Effector memory CD4-positive, alpha-beta T cell (primary cell): Measurements from ENCODE around the gene TBC1D9B.
"Not testable (repeated sequence)": the region's sequence is repeated elsewhere in the genome, so short reads cannot be mapped to it uniquely, and the experiment has no call there.

Experiments used
- DNase-seq, 3 donors: peaks; one replicate each; pipeline ENCODE4 v3.0.0-alpha.2; 2020
- H3K27ac ChIP-seq: 2 replicates; pipeline ENCODE4 v1.7.0; 2013; ENCODE audit warnings: mild to moderate bottlenecking, low read length, moderate library complexity; ENCODE audit not compliant: insufficient read depth, poor library complexity, severe bottlenecking
- H3K27me3 ChIP-seq: replicated peaks from 2 replicates; pipeline ENCODE4 v1.7.0; 2013; ENCODE audit warnings: mild to moderate bottlenecking, low read length; ENCODE audit not compliant: insufficient read depth, control insufficient read depth, poor library complexity, severe bottlenecking
- H3K36me3 ChIP-seq: 2 replicates; pipeline ENCODE4 v1.7.0; 2013; ENCODE audit warnings: mild to moderate bottlenecking, low read length, moderate library complexity; ENCODE audit not compliant: control insufficient read depth, insufficient read depth
- H3K4me1 ChIP-seq: 2 replicates; pipeline ENCODE4 v1.7.0; 2013; ENCODE audit warnings: low read length, mild to moderate bottlenecking; ENCODE audit not compliant: control insufficient read depth, insufficient read depth, poor library complexity, severe bottlenecking
- H3K4me3 ChIP-seq: 2 replicates; pipeline ENCODE4 v1.7.0; 2013; ENCODE audit warnings: low read length, low read depth, mild to moderate bottlenecking; ENCODE audit not compliant: insufficient read depth, poor library complexity, severe bottlenecking
- H3K9me3 ChIP-seq: 2 replicates; pipeline ENCODE4 v1.7.0; 2013; ENCODE audit warnings: mild to moderate bottlenecking, low read length, moderate library complexity; ENCODE audit not compliant: control insufficient read depth

The TBC1D9B gene

GRCh38 chr5:179840321-179840720 lies 67.4 kb downstream of the TBC1D9B start:
- peaks cover 14% of the 10 kb centered on the region for H3K4me1 ChIP-seq
- H3K27ac ChIP-seq: no peak overlapping the region
- DNase-seq: no peak
- H3K9me3 ChIP-seq: no peaks in the 10 kb centered on the region
- H3K27me3 ChIP-seq: no peaks in the 10 kb centered on the region
- no peak overlapping the region for H3K4me3 ChIP-seq
- H3K36me3 ChIP-seq: peaks cover 47% of the 10 kb centered on the region

- Histone ChIP-seq H3K27me3 (no peaks in the 10 kb centered on the region), H3K27ac (no peak overlapping the region), H3K36me3 (peaks cover 47% of the 10 kb centered on the region), H3K4me1 (peaks cover 14% of the 10 kb centered on the region), H3K9me3 (no peaks in the 10 kb centered on the region), H3K4me3 (no peak overlapping the region)
- no peak for DNase-seq
Observed at GRCh38 chr5:179839328-179840256, 68.1 kb downstream of the TBC1D9B start.

- H3K36me3 ChIP-seq: peaks cover 64% of the 10 kb centered on the region
- H3K4me3 ChIP-seq: no peak overlapping the region
- DNase-seq: no peak
- H3K27me3 ChIP-seq: no peaks in the 10 kb centered on the region
- peak overlapping the region; percentile 67 for H3K27ac ChIP-seq
- H3K4me1 ChIP-seq: peaks cover 14% of the 10 kb centered on the region
- no peaks in the 10 kb centered on the region for H3K9me3 ChIP-seq
Observed at GRCh38 chr5:179837076-179838011, 70.4 kb downstream of the TBC1D9B start.

DNA sequence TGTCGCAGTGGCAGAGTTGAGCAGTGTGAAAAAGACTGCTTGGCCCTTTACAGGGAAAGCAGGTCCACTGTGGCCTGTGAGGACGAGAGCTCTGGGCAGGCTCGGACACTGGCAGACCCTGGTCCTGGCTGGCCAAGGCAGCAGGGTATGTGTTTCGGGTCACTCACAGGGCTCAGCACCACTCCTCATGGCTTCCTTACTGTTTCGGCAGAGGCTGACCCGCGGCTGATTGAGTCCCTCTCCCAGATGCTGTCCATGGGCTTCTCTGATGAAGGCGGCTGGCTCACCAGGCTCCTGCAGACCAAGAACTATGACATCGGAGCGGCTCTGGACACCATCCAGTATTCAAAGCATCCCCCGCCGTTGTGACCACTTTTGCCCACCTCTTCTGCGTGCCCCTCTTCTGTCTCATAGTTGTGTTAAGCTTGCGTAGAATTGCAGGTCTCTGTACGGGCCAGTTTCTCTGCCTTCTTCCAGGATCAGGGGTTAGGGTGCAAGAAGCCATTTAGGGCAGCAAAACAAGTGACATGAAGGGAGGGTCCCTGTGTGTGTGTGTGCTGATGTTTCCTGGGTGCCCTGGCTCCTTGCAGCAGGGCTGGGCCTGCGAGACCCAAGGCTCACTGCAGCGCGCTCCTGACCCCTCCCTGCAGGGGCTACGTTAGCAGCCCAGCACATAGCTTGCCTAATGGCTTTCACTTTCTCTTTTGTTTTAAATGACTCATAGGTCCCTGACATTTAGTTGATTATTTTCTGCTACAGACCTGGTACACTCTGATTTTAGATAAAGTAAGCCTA lies 71.3 kb downstream of the TBC1D9B start:
- DNase-seq: peak; percentile 43 to 51 (median 44)
- no peak overlapping the region for H3K4me3 ChIP-seq
- H3K4me1 ChIP-seq: peaks cover 14% of the 10 kb centered on the region
- H3K36me3 ChIP-seq: peaks cover 65% of the 10 kb centered on the region
- peak overlapping the region; percentile 67 for H3K27ac ChIP-seq
- H3K9me3 ChIP-seq: no peaks in the 10 kb centered on the region
- no peaks in the 10 kb centered on the region for H3K27me3 ChIP-seq

- H3K36me3 ChIP-seq: peaks cover 66% of the 10 kb centered on the region
- H3K4me1 ChIP-seq: peaks cover 14% of the 10 kb centered on the region
- not testable (repeated sequence) for H3K27ac ChIP-seq, H3K27me3 ChIP-seq, H3K9me3 ChIP-seq, DNase-seq, H3K4me3 ChIP-seq
Observed at GRCh38 chr5:179834871-179835270, 72.8 kb downstream of the TBC1D9B start.

GRCh38 chr5:179834120-179834519 lies 73.6 kb downstream of the TBC1D9B start:
- Histone ChIP-seq H3K36me3 (peaks cover 66% of the 10 kb centered on the region), H3K4me1 (peaks cover 14% of the 10 kb centered on the region), H3K4me3 (no peak overlapping the region), H3K27me3 (no peaks in the 10 kb centered on the region), H3K27ac (no peak overlapping the region), H3K9me3 (no peaks in the 10 kb centered on the region)
- no peak for DNase-seq

DNA sequence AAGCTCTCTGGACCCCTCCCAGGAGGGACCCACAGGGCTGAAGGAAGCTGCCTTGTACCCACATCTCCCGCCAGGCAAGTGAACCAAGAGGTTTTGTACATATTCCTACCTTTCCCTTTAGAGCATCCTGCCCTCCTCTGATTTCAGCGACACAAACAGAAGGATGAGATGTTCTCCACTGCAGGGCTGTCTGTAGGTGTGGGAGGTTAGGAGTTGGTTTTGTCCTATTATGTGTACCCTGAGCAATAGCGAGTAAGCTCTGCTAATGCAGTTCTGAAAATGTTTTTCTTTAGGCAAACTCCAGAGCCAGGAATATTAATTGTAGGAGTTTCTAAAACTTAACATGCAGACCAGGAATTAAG lies 74.0 kb downstream of the TBC1D9B start:
- H3K4me1 ChIP-seq: peaks cover 14% of the 10 kb centered on the region
- H3K27me3 ChIP-seq: no peaks in the 10 kb centered on the region
- no peak for DNase-seq
- no peak overlapping the region for H3K27ac ChIP-seq
- H3K36me3 ChIP-seq: peaks cover 70% of the 10 kb centered on the region
- no peaks in the 10 kb centered on the region for H3K9me3 ChIP-seq
- no peak overlapping the region for H3K4me3 ChIP-seq

- no peak for DNase-seq
- Histone ChIP-seq H3K27ac (no peak overlapping the region), H3K36me3 (peaks cover 73% of the 10 kb centered on the region), H3K4me1 (peaks cover 14% of the 10 kb centered on the region), H3K9me3 (no peaks in the 10 kb centered on the region), H3K4me3 (no peak overlapping the region), H3K27me3 (no peaks in the 10 kb centered on the region)
Observed at GRCh38 chr5:179833056-179833708, 74.5 kb downstream of the TBC1D9B start.

GRCh38 chr5:179832039-179832745 lies 75.5 kb downstream of the TBC1D9B start:
- no peak for DNase-seq
- H3K4me1 ChIP-seq: peaks cover 12% of the 10 kb centered on the region
- no peak overlapping the region for H3K4me3 ChIP-seq
- H3K9me3 ChIP-seq: no peaks in the 10 kb centered on the region
- H3K27me3 ChIP-seq: no peaks in the 10 kb centered on the region
- no peak overlapping the region for H3K27ac ChIP-seq
- peaks cover 71% of the 10 kb centered on the region for H3K36me3 ChIP-seq
